KOPT-K1 (cell line): Measurements from ENCODE around the gene HSD17B12.

ENCODE experiments used
- H3K27ac ChIP-seq: fragments of 200-600 bp; sonication (generic); 2 replicates; pipeline ENCODE4 v1.5.1; 2016; ENCODE audit warnings: antibody characterized with exemption, mild to moderate bottlenecking, low read depth, low read length; ENCODE audit not compliant: poor library complexity, severe bottlenecking
- H3K36me3 ChIP-seq: fragments of 200-600 bp; sonication (generic); 2 replicates; pipeline ENCODE4 v1.5.1; 2017; ENCODE audit warnings: antibody characterized with exemption, mild to moderate bottlenecking, low read length, moderate library complexity; ENCODE audit not compliant: insufficient read depth
- H3K9me3 ChIP-seq: fragments of 200-600 bp; sonication (generic); 2 replicates; pipeline ENCODE4 v1.5.1; 2017; ENCODE audit warnings: antibody characterized with exemption, low read length, mild to moderate bottlenecking; ENCODE audit not compliant: insufficient read depth, poor library complexity, severe bottlenecking

HSD17B12 gene

DNA sequence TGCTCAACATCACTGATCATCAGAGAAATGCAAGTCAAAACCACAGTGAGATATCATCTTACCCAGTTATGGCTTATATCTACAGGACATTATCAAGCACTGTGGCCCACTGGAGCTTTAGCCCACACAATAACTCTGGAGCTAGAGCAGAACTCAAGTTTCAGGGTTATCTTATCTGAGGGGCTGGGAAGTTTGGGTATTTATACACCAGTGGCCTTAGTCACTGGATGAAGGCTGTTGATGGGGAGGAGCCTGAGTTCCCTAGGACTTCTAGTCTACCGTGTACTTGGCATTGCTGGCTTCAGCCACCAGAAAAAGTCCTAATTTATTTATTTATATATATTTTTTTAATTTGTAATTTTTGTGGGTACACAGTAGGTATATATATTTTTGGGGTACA is 19.3 kb downstream of the HSD17B12 start:
- H3K9me3 ChIP-seq, result peaks cover 27% of the 10 kb centered on the region
- H3K27ac ChIP-seq, result no peak overlapping the region
- peaks cover 5% of the 10 kb centered on the region; the same call in 1 of the 2 replicates for H3K36me3 ChIP-seq

DNA sequence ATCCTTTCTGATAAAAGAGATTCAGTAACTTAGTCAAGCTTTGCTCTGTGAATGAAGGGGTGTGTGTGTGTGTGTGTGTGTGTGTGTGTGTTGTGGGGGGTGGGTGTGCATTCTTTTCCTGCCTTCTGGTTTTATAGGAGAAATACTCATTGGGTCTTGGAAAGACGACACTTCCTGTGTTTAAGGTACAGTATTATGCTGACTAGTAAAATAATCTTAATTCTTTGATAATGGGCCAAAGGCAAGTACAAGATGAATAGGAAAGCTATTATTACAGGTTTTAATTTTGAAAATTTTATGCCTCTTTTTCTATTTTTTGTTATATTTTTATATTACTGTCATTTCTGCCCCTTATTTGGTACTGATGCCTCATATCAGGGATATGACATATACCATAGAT is 26.1 kb downstream of the HSD17B12 start:
- Histone ChIP-seq H3K36me3 (peaks cover 9% of the 10 kb centered on the region; the same call in 1 of the 2 replicates), H3K27ac (no peak overlapping the region), H3K9me3 (peaks cover 11% of the 10 kb centered on the region)

DNA sequence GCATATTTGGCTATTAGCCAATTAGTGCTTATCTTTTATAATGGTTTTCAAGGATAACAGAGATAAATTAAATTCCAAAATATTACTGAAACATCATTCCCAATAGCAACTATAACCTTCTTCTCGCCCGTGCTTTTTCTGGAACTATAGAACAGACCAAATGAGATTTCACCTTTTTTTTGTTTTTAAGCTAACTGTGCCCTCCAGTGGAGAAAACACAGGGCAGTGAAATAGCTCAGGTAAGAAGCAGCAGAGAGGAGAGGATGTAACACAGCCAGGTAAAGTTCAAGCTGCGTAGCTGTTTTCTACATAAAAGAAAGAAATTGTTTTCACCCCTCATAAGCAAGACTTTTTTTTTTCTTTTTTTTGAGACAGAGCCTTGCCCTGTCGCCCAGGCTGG is 28.2 kb downstream of the HSD17B12 start:
- peaks cover 9% of the 10 kb centered on the region; the same call in 1 of the 2 replicates for H3K36me3 ChIP-seq
- H3K9me3 ChIP-seq, result peaks cover 14% of the 10 kb centered on the region
- H3K27ac ChIP-seq, result no peak overlapping the region

DNA sequence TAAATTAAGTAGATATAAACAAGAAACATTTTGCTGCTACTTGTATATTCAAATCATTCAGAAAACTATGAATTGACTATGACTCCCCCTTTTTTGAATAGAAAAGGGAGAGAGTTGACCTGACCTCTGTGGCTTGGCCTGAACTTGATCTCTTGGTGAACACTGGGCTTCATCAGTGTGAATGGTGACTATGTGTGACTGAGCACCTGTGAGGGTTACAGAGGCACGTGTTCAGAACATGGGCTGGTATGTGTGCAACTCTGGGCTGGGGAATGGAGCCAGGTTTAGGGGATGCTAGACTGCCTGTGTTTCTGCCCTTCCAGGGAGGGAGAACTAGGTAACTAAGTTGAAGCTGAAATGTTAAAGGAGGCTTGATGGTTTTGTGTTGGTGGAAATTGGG is 29.2 kb downstream of the HSD17B12 start:
- Histone ChIP-seq H3K27ac (no peak overlapping the region), H3K9me3 (peaks cover 17% of the 10 kb centered on the region), H3K36me3 (peaks cover 9% of the 10 kb centered on the region; the same call in 1 of the 2 replicates)

- H3K27ac ChIP-seq, result no peak overlapping the region
- H3K36me3 ChIP-seq, result peaks cover 12% of the 10 kb centered on the region
- peaks cover 36% of the 10 kb centered on the region for H3K9me3 ChIP-seq
Measured at GRCh38 chr11:43712676-43713075, 32.1 kb downstream of the HSD17B12 start.

DNA sequence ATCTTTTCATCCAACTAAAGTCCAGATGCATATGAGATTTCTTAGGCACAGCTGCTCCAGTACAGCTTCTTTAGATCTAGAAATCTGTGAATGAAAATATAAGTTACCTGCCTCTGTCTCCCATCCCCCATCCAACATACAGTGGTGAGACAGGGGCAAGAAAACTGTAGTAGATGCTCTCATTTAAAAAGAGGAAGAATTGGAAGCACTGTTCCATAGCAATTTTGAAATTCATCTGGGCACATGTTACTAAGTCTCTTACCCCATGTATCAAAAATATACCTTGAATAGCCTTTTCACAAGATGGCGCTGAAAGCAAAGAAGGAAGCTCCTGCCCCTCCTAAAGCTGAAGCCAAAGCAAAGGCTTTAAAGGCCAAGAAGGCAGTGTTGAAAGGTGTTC is 37.8 kb downstream of the HSD17B12 start:
- H3K27ac ChIP-seq, result no peak overlapping the region
- peaks cover 20% of the 10 kb centered on the region for H3K36me3 ChIP-seq
- H3K9me3 ChIP-seq, result peaks cover 41% of the 10 kb centered on the region

DNA sequence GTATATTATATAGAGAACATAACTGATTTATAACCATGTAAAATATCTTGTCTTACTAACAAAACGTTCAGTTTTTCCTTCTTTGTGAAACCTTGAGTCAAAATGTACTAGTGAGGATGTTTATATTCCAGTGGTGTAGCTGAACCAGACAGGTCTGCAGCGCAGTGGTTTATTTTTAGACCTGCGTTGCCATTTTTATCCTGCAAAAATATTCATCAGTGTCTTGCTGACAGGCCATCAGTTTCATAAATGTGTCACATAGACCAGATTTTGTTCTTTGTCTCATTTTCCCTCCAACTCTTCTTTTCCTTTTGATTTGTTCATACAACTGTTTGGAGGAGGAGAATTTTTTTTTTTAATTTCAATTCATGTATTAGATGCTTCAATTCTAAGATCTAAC is 43.1 kb downstream of the HSD17B12 start:
- Histone ChIP-seq H3K36me3 (peaks cover 7% of the 10 kb centered on the region; the same call in 1 of the 2 replicates), H3K27ac (no peak overlapping the region), H3K9me3 (peaks cover 8% of the 10 kb centered on the region)

- Histone ChIP-seq H3K27ac (no peak overlapping the region), H3K9me3 (peaks cover 10% of the 10 kb centered on the region), H3K36me3 (peaks cover 16% of the 10 kb centered on the region; the same call in 1 of the 2 replicates)
Measured at GRCh38 chr11:43732225-43732624, 51.7 kb downstream of the HSD17B12 start.

DNA sequence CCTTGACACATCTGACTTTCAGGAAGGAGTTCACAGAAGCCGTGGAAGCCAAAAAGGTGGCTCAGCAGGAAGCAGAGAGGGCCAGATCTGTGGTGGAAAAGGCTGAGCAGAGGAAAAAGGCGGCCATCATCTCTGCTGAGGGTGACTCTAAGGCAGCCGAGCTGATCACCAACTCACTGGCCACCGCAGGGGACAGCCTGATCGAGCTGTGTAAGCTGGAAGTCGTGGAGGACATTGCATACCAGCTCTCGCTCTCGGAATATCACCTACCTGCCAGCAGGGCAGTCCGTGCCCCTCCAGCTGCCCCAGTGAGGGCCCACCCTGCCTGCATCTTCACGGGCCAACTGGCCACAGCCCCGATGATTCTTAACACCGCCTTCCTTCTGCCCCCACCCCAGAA is 53.7 kb downstream of the HSD17B12 start:
- Histone ChIP-seq H3K36me3 (peaks cover 16% of the 10 kb centered on the region; the same call in 1 of the 2 replicates), H3K9me3 (peaks cover 10% of the 10 kb centered on the region), H3K27ac (no peak overlapping the region)

DNA sequence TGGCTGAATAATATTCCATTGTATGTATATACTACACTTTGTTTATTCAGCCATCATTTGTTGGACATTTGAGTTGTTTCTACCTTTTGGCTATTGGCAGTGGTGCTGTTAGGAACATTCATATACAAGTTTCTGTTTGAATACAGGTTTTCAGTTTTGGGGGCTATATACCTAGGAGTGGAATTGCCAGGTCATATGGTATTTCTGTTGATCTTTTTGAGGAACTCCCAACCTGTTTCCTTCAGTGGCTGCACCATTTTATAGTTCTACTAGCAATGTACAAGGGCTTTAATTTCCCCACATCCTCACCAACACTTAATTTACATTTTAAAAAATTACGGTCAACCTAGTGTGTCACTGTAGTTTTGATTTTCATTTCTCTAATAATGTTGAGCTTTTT is 54.6 kb downstream of the HSD17B12 start:
- no peak overlapping the region for H3K27ac ChIP-seq
- peaks cover 10% of the 10 kb centered on the region for H3K9me3 ChIP-seq
- peaks cover 16% of the 10 kb centered on the region; the same call in 1 of the 2 replicates for H3K36me3 ChIP-seq

DNA sequence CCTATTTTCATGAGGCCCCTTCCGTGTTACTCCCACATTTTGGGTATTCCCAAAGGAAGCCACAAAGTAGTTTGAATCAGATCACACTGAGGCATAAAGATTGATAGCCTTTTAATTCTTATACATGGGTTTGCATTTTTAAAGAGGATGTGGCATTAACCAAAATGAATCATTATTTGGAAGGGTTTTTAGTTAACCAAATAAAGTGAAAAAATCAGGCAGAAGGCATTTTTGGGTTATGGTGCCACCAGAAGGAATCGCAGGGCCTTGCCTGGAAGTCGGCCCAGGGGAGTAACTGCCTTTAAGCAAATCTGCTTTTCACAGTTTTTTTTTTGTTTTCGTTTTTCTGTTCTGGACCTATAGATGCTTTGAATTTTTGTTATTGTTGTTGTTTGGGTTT is 55.4 kb downstream of the HSD17B12 start:
- H3K36me3 ChIP-seq, result peaks cover 16% of the 10 kb centered on the region; the same call in 1 of the 2 replicates
- H3K9me3 ChIP-seq, result peaks cover 10% of the 10 kb centered on the region
- no peak overlapping the region for H3K27ac ChIP-seq

DNA sequence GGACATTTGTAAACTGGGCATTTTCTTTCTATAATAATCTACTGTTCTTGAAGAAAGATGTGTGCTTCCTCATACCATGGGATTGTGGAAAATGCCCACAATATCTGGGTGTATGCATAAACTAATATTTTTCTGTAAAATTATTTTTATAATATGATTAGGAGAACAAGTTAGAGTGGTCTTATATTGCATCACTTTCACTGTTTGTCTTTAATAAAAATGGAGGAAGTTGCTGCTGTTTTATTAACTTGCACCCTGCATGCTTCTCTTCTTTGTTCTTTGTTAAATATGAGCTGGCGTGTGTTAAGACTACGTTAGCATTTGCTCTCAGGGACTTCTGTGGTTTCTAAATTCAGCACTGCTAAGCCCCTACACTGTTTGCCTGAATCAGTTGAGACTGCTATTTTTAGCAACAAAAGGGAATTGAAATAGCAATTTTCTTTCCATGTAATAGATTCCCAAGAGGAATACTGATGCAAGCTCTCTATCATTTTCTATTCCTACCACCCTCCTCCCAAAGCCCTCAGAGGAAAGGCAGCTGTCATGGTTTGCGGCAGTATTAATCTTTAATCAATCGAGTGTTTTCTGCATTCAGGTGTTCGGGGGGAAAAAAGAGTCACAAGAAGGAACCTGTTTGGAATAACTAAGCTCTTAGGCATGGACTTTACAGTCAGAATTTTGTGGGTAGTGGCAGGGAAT is 56.1 kb downstream of the HSD17B12 start:
- Histone ChIP-seq H3K27ac (no peak overlapping the region), H3K36me3 (peaks cover 16% of the 10 kb centered on the region; the same call in 1 of the 2 replicates), H3K9me3 (peaks cover 10% of the 10 kb centered on the region)

DNA sequence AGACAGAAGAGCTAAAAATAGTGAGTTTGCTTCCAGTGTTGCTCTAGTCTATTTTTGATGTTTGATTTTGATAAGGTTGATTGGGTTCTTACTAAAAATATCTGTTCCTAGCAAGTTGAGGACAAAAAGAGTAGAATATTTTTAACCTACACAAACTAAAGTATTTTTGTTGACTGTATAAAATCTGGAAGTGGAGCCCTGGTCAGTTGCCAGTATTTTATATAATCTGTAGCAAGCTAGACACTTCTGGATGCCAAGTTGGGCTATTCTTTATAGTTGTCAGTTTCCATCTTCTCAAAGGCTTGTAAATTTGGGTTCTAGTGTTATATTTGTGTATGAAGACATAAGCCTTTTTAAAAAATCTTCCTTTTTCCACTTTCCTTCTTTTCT is 56.7 kb downstream of the HSD17B12 start:
- H3K27ac ChIP-seq, result no peak overlapping the region
- peaks cover 16% of the 10 kb centered on the region; the same call in 1 of the 2 replicates for H3K36me3 ChIP-seq
- H3K9me3 ChIP-seq, result peaks cover 10% of the 10 kb centered on the region

GRCh38 chr11:43738600-43739409 is 58.3 kb downstream of the HSD17B12 start:
- H3K36me3 ChIP-seq, result peaks cover 21% of the 10 kb centered on the region; the same call in 1 of the 2 replicates
- no peak overlapping the region for H3K27ac ChIP-seq
- H3K9me3 ChIP-seq, result peaks cover 19% of the 10 kb centered on the region

DNA sequence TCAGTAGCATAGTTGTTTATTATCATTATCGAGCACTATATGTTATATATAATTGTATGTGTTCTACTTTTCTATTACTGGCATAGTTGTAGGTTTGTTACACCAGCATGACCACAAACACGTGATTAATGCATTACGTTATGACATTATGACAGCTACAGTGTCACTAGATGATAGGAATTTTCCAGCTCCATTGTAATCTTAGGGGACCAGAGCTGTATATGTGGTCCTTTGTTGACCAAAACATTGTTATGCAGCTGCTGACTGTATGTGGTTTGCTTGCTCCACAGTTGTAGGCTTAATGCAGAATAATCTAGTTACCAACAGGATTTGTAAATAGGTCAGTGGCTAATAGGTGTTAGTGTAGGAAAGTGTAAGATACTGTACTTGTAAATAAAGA is 66.1 kb downstream of the HSD17B12 start:
- Histone ChIP-seq H3K36me3 (peaks cover 21% of the 10 kb centered on the region), H3K9me3 (peaks cover 15% of the 10 kb centered on the region), H3K27ac (no peak overlapping the region)
